OCI-LY1 (cell line): Measurements from ENCODE around the gene PLXNB3.

Experiments used
- H2AFZ ChIP-seq: fragments of 200-600 bp; sonication (generic), shearing (Covaris generic); 2 replicates; pipeline ENCODE4 v1.6.0; 2014; ENCODE audit warnings: antibody characterized with exemption, mild to moderate bottlenecking, low read length
- H3F3A ChIP-seq: fragments of 200-600 bp; sonication (generic), shearing (Covaris generic); 2 replicates; pipeline ENCODE4 v1.6.0; 2014; ENCODE audit warnings: mild to moderate bottlenecking, antibody characterized with exemption, low read length, moderate library complexity; ENCODE audit not compliant: insufficient read depth
- H3K27ac ChIP-seq: fragments of 200-600 bp; sonication (generic); 2 replicates; pipeline ENCODE4 v1.5.1; 2014; ENCODE audit warnings: low read length, mixed run types, mild to moderate bottlenecking, low read depth; ENCODE audit not compliant: poor library complexity, severe bottlenecking
- H3K27me3 ChIP-seq: fragments of 200-600 bp; sonication (generic); 2 replicates; pipeline ENCODE4 v1.6.0; 2014; ENCODE audit warnings: antibody characterized with exemption, mild to moderate bottlenecking, low read length, moderate library complexity; ENCODE audit not compliant: insufficient read depth
- H3K36me3 ChIP-seq: fragments of 200-600 bp; sonication (generic); 2 replicates; pipeline ENCODE4 v1.6.1; 2014; ENCODE audit warnings: mild to moderate bottlenecking, antibody characterized with exemption, low read length, moderate library complexity, mixed read lengths; ENCODE audit not compliant: insufficient read depth
- H3K4me1 ChIP-seq: fragments of 200-600 bp; sonication (generic); 2 replicates; pipeline ENCODE4 v1.5.1; 2014; ENCODE audit warnings: mild to moderate bottlenecking, low read length, moderate library complexity; ENCODE audit not compliant: insufficient read depth, severe bottlenecking
- H3K4me2 ChIP-seq: fragments of 200-600 bp; sonication (generic), shearing (Covaris generic); 2 replicates; pipeline ENCODE4 v1.6.1; 2014; ENCODE audit warnings: low read length
- H3K4me3 ChIP-seq: fragments of 200-600 bp; sonication (generic); 2 replicates; pipeline ENCODE4 v1.5.1; 2014; ENCODE audit warnings: low read length, low read depth, mild to moderate bottlenecking, mixed read lengths; ENCODE audit not compliant: poor library complexity, severe bottlenecking
- H3K79me2 ChIP-seq: fragments of 200-600 bp; shearing (Covaris generic); 2 replicates; pipeline ENCODE4 v1.6.1; 2016; ENCODE audit warnings: mixed run types, low read length, mixed read lengths; ENCODE audit not compliant: insufficient read depth
- H3K9ac ChIP-seq: fragments of 200-600 bp; sonication (generic), shearing (Covaris generic); 2 replicates; pipeline ENCODE4 v1.6.1; 2014; ENCODE audit warnings: mild to moderate bottlenecking, low read length, mixed read lengths
- H3K9me2 ChIP-seq: fragments of 200-600 bp; sonication (generic), shearing (Covaris generic); 2 replicates; pipeline ENCODE4 v1.6.1; 2014; ENCODE audit warnings: low read depth, mild to moderate bottlenecking, low read length, mixed read lengths
- H3K9me3 ChIP-seq: fragments of 200-600 bp; shearing (Covaris generic); 2 replicates; pipeline ENCODE4 v1.6.1; 2014; ENCODE audit warnings: low read length, mixed read lengths
- H4K20me1 ChIP-seq: fragments of 200-600 bp; sonication (generic), shearing (Covaris generic); 2 replicates; pipeline ENCODE4 v1.6.0; 2016; ENCODE audit warnings: mild to moderate bottlenecking, low read length; ENCODE audit not compliant: insufficient read depth
- CTCF ChIP-seq: fragments of 200-600 bp; sonication (generic), shearing (Covaris generic); IDR thresholded peaks from 2 replicates; pipeline ENCODE4 v1.5.1; 2017; ENCODE audit warnings: mild to moderate bottlenecking, antibody characterized with exemption, low read length, moderate library complexity, mixed read lengths
- EZH2 ChIP-seq: fragments of 200-600 bp; sonication (generic), shearing (Covaris generic); IDR thresholded peaks from 2 replicates; pipeline ENCODE4 v1.8.0; 2017; ENCODE audit warnings: borderline replicate concordance, mixed run types, mild to moderate bottlenecking, antibody characterized with exemption, low read length, moderate library complexity, mixed read lengths

The PLXNB3 gene

GRCh38 chrX:153812220-153812619 lies 48.2 kb downstream of the PLXNB3 start:
- TF ChIP-seq EZH2 = no peak
- no peak for TF ChIP-seq CTCF
- Histone ChIP-seq H2AFZ (no peak overlapping the region), H3K4me2 (no peak overlapping the region), H3K9me3 (no peaks in the 10 kb centered on the region), H3K4me3 (no peak overlapping the region), H3K36me3 (no peaks in the 10 kb centered on the region), H3F3A (no peaks in the 10 kb centered on the region), H3K9me2 (no peaks in the 10 kb centered on the region), H3K9ac (no peak overlapping the region), H3K4me1 (no peaks in the 10 kb centered on the region), H3K27me3 (no peaks in the 10 kb centered on the region), H4K20me1 (no peaks in the 10 kb centered on the region), H3K79me2 (no peaks in the 10 kb centered on the region), H3K27ac (no peak overlapping the region)

DNA sequence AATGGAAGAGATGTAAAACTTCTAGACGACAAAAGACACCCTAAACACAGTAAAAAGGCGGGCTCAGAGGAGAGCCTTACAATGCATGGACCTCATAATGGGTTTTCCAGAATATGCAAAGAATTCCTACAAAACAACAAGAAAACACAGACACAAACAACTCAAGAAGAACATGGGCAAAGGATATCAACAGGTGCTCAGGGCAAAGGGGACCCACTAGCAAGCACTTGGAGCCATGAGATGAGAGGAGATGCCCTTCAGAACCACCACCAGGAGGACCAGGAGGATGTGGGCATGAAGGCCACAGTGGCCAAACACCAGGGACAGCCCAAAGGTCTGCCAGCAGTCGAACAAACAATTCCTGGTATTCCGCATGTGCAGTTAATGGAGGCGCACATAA lies 49.1 kb downstream of the PLXNB3 start:
- Histone ChIP-seq H3K9ac (no peak overlapping the region), H3K27ac (no peak overlapping the region), H3F3A (no peaks in the 10 kb centered on the region), H3K36me3 (no peaks in the 10 kb centered on the region), H3K27me3 (no peaks in the 10 kb centered on the region), H4K20me1 (no peaks in the 10 kb centered on the region), H3K4me2 (no peak overlapping the region), H3K9me2 (no peaks in the 10 kb centered on the region), H3K4me3 (no peak overlapping the region), H3K79me2 (no peaks in the 10 kb centered on the region), H2AFZ (no peak overlapping the region), H3K4me1 (no peaks in the 10 kb centered on the region), H3K9me3 (no peaks in the 10 kb centered on the region)
- TF ChIP-seq EZH2 (no peak), CTCF (no peak)

DNA sequence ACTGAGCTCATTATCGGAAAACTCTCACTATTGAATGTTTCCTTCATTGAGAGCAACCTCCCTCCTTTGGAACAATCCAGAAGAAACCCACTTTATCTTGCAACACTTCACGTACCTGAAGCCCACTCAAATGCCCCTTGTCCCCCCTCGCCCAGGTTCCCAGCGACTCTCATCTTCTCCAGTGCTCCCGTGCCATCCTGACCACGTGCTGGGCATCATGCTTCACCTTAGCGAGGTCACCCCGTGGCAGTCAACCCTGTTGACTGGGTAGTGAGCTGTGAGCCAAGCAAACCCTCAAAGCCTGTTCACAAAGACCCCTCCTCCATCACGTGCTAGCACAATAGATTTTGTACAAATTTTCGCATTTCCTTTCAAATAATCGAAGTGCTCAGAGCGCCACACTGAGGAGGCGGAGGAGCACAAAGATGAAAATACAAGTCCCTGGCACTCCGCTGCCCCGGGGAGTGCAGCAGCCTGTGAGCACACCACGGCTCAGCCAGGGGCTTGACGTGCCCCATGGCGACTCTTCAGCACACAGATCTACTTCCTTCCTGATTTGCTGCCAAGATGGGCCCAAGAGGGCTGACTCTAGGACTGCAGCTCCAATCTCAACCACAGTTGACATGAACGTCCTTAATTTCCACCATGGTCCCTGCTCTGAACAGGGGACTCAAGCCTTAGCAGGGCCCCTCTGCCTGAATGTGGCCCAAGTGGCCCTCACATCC lies 50.7 kb downstream of the PLXNB3 start:
- TF ChIP-seq EZH2 (no peak), CTCF (no peak)
- H3K4me2 ChIP-seq = no peak overlapping the region
- H2AFZ ChIP-seq = no peak overlapping the region
- no peaks in the 10 kb centered on the region for H4K20me1 ChIP-seq
- H3K27ac ChIP-seq = no peak overlapping the region
- no peaks in the 10 kb centered on the region for H3K79me2 ChIP-seq
- no peak overlapping the region for H3K4me3 ChIP-seq
- H3K9ac ChIP-seq = no peak overlapping the region
- no peaks in the 10 kb centered on the region for H3K4me1 ChIP-seq
- no peaks in the 10 kb centered on the region for H3K27me3 ChIP-seq
- H3K9me2 ChIP-seq = no peaks in the 10 kb centered on the region
- no peaks in the 10 kb centered on the region for H3K9me3 ChIP-seq
- H3F3A ChIP-seq = no peaks in the 10 kb centered on the region
- no peaks in the 10 kb centered on the region for H3K36me3 ChIP-seq
